SKM-1 treated with dmso at 0.1 percent for 144 hours (cell line): Measurements from ENCODE around the gene JARID2.

Source experiments
- DNase-seq: peaks from one replicate; lab custom pipeline; 2025; ENCODE audit not compliant: unreplicated experiment; lab: John Stamatoyannopoulos, UW

Gene JARID2

GRCh38 chr6:15553031-15553430 lies 307.2 kb downstream of the JARID2 start:
- no peak for DNase-seq

- DNase-seq = no peak
Measured at GRCh38 chr6:15553736-15554294, 307.9 kb downstream of the JARID2 start.

- no peak for DNase-seq
Measured at GRCh38 chr6:15554728-15555100, 308.8 kb downstream of the JARID2 start.

GRCh38 chr6:15555101-15556038 lies 309.5 kb downstream of the JARID2 start:
- DNase-seq = no peak

GRCh38 chr6:15556711-15557110 lies 310.8 kb downstream of the JARID2 start:
- no peak for DNase-seq

- DNase-seq = no peak
Measured at GRCh38 chr6:15557174-15557573, 311.3 kb downstream of the JARID2 start.

- DNase-seq = no peak
Measured at GRCh38 chr6:15560713-15561112, 314.8 kb downstream of the JARID2 start.

GRCh38 chr6:15561447-15562199 lies 315.8 kb downstream of the JARID2 start:
- DNase-seq = no peak

GRCh38 chr6:15562977-15563376 lies 317.1 kb downstream of the JARID2 start:
- DNase-seq = no peak

GRCh38 chr6:15569035-15569995 lies 323.4 kb downstream of the JARID2 start:
- no peak for DNase-seq

GRCh38 chr6:15570171-15570570 lies 324.3 kb downstream of the JARID2 start:
- no peak for DNase-seq
